Measurements from ENCODE around the gene METRN. TPM values are rescaled to one million over a fixed set of nuclear protein-coding genes. Genes with fewer than 3 reads are reported as not detected.

METRN gene
- total and polyA plus RNA-seq, 5 donors from 2014 or later = 4.6 to 24.1 (median 16.6) TPM

GRCh38 chr16:720990-721764, 6.3 kb downstream of the METRN start, which contains the start of gene ANTKMT:
TSS of gene ANTKMT (plus strand) at chr16:721146. CDS start at chr16:721275, 129 bp downstream.
- peak within 1 kb of the TSS; percentile 86 to 93 (median 90) for H3K4me3 Mint-ChIP-seq
- Histone ChIP-seq H3K27ac (ENCODE audit: insufficient read depth, low read length, poor library complexity, severe bottlenecking) (peak within 1 kb of the TSS; percentile 77), H3K4me3 (ENCODE audit: low read depth, low read length) (peak within 1 kb of the TSS; percentile 51), H3K4me1 (ENCODE audit: control insufficient read depth, insufficient read depth, low read length, poor library complexity, severe bottlenecking) (peaks cover 39% of the 10 kb centered on the region), H3K36me3 (ENCODE audit: control insufficient read depth, insufficient read depth, low read length) (no peaks in the 10 kb centered on the region), H3K9me3 (ENCODE audit: control insufficient read depth in 2 of 2, low read length in 2 of 2) (no peaks in the 10 kb centered on the region), H3K27me3 (ENCODE audit: control insufficient read depth, insufficient read depth, low read length) (no peaks in the 10 kb centered on the region)
- no peaks in the 10 kb centered on the region for H3K36me3 Mint-ChIP-seq
- H3K4me1 Mint-ChIP-seq = peaks cover 0 to 44% (median 10%) of the 10 kb centered on the region in 4 donors
- peaks cover 4% of the 10 kb centered on the region for H3K27me3 Mint-ChIP-seq
- DNase-seq (peak; percentile 72 to 89 (median 84)), ATAC-seq (ENCODE audit: low read depth in 2 of 2) (peak; percentile 74 to 77)
- peak within 1 kb of the TSS; percentile 80 to 93 (median 86) for H3K27ac Mint-ChIP-seq
- H3K9me3 Mint-ChIP-seq = no peaks in the 10 kb centered on the region

GRCh38 chr16:721765-722540, 7.0 kb downstream of the METRN start:
- peak; percentile 4 to 5 for ATAC-seq (ENCODE audit: low read depth in 2 of 2)
- H3K36me3 ChIP-seq (ENCODE audit: control insufficient read depth, insufficient read depth, low read length) = no peaks in the 10 kb centered on the region
- no peak for DNase-seq
- peak overlapping the region; percentile 38 to 80 (median 59) for H3K27ac Mint-ChIP-seq
- no peaks in the 10 kb centered on the region for H3K36me3 Mint-ChIP-seq
- peak overlapping the region; percentile 77 for H3K27ac ChIP-seq (ENCODE audit: insufficient read depth, low read length, poor library complexity, severe bottlenecking)
- H3K27me3 Mint-ChIP-seq = no peaks in the 10 kb centered on the region
- H3K9me3 ChIP-seq (ENCODE audit: control insufficient read depth in 2 of 2, low read length in 2 of 2) = no peaks in the 10 kb centered on the region
- H3K4me1 Mint-ChIP-seq = peaks cover 0 to 43% (median 10%) of the 10 kb centered on the region in 4 donors
- H3K27me3 ChIP-seq (ENCODE audit: control insufficient read depth, insufficient read depth, low read length) = no peaks in the 10 kb centered on the region
- peak overlapping the region; percentile 37 to 85 (median 77) for H3K4me3 Mint-ChIP-seq
- H3K4me1 ChIP-seq (ENCODE audit: control insufficient read depth, insufficient read depth, low read length, poor library complexity, severe bottlenecking) = peaks cover 45% of the 10 kb centered on the region
- H3K4me3 ChIP-seq (ENCODE audit: low read depth, low read length) = no peak overlapping the region
- H3K9me3 Mint-ChIP-seq = no peaks in the 10 kb centered on the region

GRCh38 chr16:722835-723633, 8.1 kb downstream of the METRN start:
- Histone ChIP-seq H3K4me3 (ENCODE audit: low read depth, low read length) (no peak overlapping the region), H3K27me3 (ENCODE audit: control insufficient read depth, insufficient read depth, low read length) (no peaks in the 10 kb centered on the region), H3K9me3 (ENCODE audit: control insufficient read depth in 2 of 2, low read length in 2 of 2) (no peaks in the 10 kb centered on the region), H3K4me1 (ENCODE audit: control insufficient read depth, insufficient read depth, low read length, poor library complexity, severe bottlenecking) (peaks cover 54% of the 10 kb centered on the region), H3K27ac (ENCODE audit: insufficient read depth, low read length, poor library complexity, severe bottlenecking) (peak overlapping the region; percentile 77), H3K36me3 (ENCODE audit: control insufficient read depth, insufficient read depth, low read length) (no peaks in the 10 kb centered on the region)
- Mint-ChIP-seq H3K4me1 (peaks cover 0 to 43% (median 10%) of the 10 kb centered on the region in 4 donors), H3K27me3 (no peaks in the 10 kb centered on the region), H3K27ac (peak overlapping the region in 1 of 3 donors; percentile 66), H3K4me3 (peak overlapping the region; percentile 37 to 87 (median 80)), H3K36me3 (no peaks in the 10 kb centered on the region), H3K9me3 (no peaks in the 10 kb centered on the region)
- ATAC-seq (ENCODE audit: low read depth in 2 of 2) (no peak), DNase-seq (no peak)

GRCh38 chr16:723695-724094, 8.8 kb downstream of the METRN start:
- no peak for ATAC-seq (ENCODE audit: low read depth in 2 of 2)
- Mint-ChIP-seq H3K36me3 (no peaks in the 10 kb centered on the region), H3K9me3 (no peaks in the 10 kb centered on the region), H3K27ac (peak overlapping the region in 1 of 3 donors; percentile 66), H3K4me3 (peak overlapping the region in 1 of 4 donors; percentile 51), H3K27me3 (no peaks in the 10 kb centered on the region), H3K4me1 (peaks cover 0 to 42% (median 9%) of the 10 kb centered on the region in 4 donors)
- Histone ChIP-seq H3K36me3 (ENCODE audit: control insufficient read depth, insufficient read depth, low read length) (no peaks in the 10 kb centered on the region), H3K9me3 (ENCODE audit: control insufficient read depth in 2 of 2, low read length in 2 of 2) (no peaks in the 10 kb centered on the region), H3K4me3 (ENCODE audit: low read depth, low read length) (no peak overlapping the region), H3K27ac (ENCODE audit: insufficient read depth, low read length, poor library complexity, severe bottlenecking) (peak overlapping the region; percentile 47), H3K4me1 (ENCODE audit: control insufficient read depth, insufficient read depth, low read length, poor library complexity, severe bottlenecking) (peaks cover 58% of the 10 kb centered on the region), H3K27me3 (ENCODE audit: control insufficient read depth, insufficient read depth, low read length) (no peaks in the 10 kb centered on the region)
- DNase-seq = no peak

GRCh38 chr16:724188-725040, 9.5 kb downstream of the METRN start:
- no peak overlapping the region for H3K4me3 ChIP-seq (ENCODE audit: low read depth, low read length)
- ATAC-seq (ENCODE audit: low read depth in 2 of 2) (no peak), DNase-seq (no peak)
- Mint-ChIP-seq H3K27me3 (no peaks in the 10 kb centered on the region), H3K9me3 (no peaks in the 10 kb centered on the region), H3K4me3 (peak overlapping the region in 2 of 4 donors; percentile 52 to 76), H3K27ac (no peak overlapping the region), H3K36me3 (no peaks in the 10 kb centered on the region), H3K4me1 (peaks cover 0 to 34% (median 4%) of the 10 kb centered on the region in 4 donors)
- H3K27ac ChIP-seq (ENCODE audit: insufficient read depth, low read length, poor library complexity, severe bottlenecking) = peak overlapping the region; percentile 47
- no peaks in the 10 kb centered on the region for H3K27me3 ChIP-seq (ENCODE audit: control insufficient read depth, insufficient read depth, low read length)
- no peaks in the 10 kb centered on the region for H3K36me3 ChIP-seq (ENCODE audit: control insufficient read depth, insufficient read depth, low read length)
- H3K9me3 ChIP-seq (ENCODE audit: control insufficient read depth in 2 of 2, low read length in 2 of 2) = no peaks in the 10 kb centered on the region
- H3K4me1 ChIP-seq (ENCODE audit: control insufficient read depth, insufficient read depth, low read length, poor library complexity, severe bottlenecking) = peaks cover 55% of the 10 kb centered on the region

GRCh38 chr16:725041-725376, 10.1 kb downstream of the METRN start:
- Histone ChIP-seq H3K9me3 (ENCODE audit: control insufficient read depth in 2 of 2, low read length in 2 of 2) (no peaks in the 10 kb centered on the region), H3K4me3 (ENCODE audit: low read depth, low read length) (no peak overlapping the region), H3K36me3 (ENCODE audit: control insufficient read depth, insufficient read depth, low read length) (no peaks in the 10 kb centered on the region), H3K4me1 (ENCODE audit: control insufficient read depth, insufficient read depth, low read length, poor library complexity, severe bottlenecking) (peaks cover 49% of the 10 kb centered on the region), H3K27me3 (ENCODE audit: control insufficient read depth, insufficient read depth, low read length) (no peaks in the 10 kb centered on the region), H3K27ac (ENCODE audit: insufficient read depth, low read length, poor library complexity, severe bottlenecking) (no peak overlapping the region)
- Mint-ChIP-seq H3K4me3 (peak overlapping the region; percentile 47 to 76 (median 54)), H3K4me1 (peaks cover 0 to 28% (median 1%) of the 10 kb centered on the region in 4 donors), H3K27me3 (no peaks in the 10 kb centered on the region), H3K27ac (no peak overlapping the region), H3K36me3 (no peaks in the 10 kb centered on the region), H3K9me3 (no peaks in the 10 kb centered on the region)
- DNase-seq (no peak), ATAC-seq (ENCODE audit: low read depth in 2 of 2) (no peak)
